Hepatocyte (in vitro differentiated cells): Measurements from ENCODE around the gene SPRED2. TPM values are rescaled to one million over a fixed set of nuclear protein-coding genes. Genes with fewer than 3 reads are reported as not detected.

Experiments
- DNase-seq: peaks from one replicate; pipeline ENCODE4 v3.0.0-alpha.2; 2016; ENCODE audit warnings: low spot score
- H2AFZ ChIP-seq: fragments of 200-600 bp; sonication (generic); 2 replicates; pipeline ENCODE4 v1.6.0; 2016; ENCODE audit warnings: antibody characterized with exemption, mild to moderate bottlenecking
- H3K27ac ChIP-seq: fragments of 200-600 bp; sonication (generic); 2 replicates; pipeline ENCODE4 v1.5.1; 2016; ENCODE audit warnings: mild to moderate bottlenecking
- H3K27me3 ChIP-seq: fragments of 200-600 bp; sonication (generic); 2 replicates; pipeline ENCODE4 v1.6.1; 2016
- H3K36me3 ChIP-seq: fragments of 200-600 bp; sonication (generic); replicated peaks from 2 replicates; pipeline ENCODE4 v1.5.1; 2016; ENCODE audit warnings: low read depth; ENCODE audit not compliant: insufficient read depth
- H3K4me1 ChIP-seq: fragments of 200-600 bp; sonication (generic); 2 replicates; pipeline ENCODE4 v1.5.1; 2016; ENCODE audit warnings: mild to moderate bottlenecking, moderate library complexity; ENCODE audit not compliant: insufficient read depth
- H3K4me2 ChIP-seq: fragments of 200-600 bp; sonication (generic); 2 replicates; pipeline ENCODE4 v1.6.0; 2016
- H3K4me3 ChIP-seq: fragments of 200-600 bp; sonication (generic); 2 replicates; pipeline ENCODE4 v1.5.1; 2016; ENCODE audit warnings: mild to moderate bottlenecking
- H3K79me2 ChIP-seq: fragments of 200-600 bp; sonication (generic); 2 replicates; pipeline ENCODE4 v1.6.0; 2017; ENCODE audit warnings: mild to moderate bottlenecking
- H3K9me2 ChIP-seq: fragments of 200-600 bp; sonication (generic); replicated peaks from 2 replicates; pipeline ENCODE4 v1.6.0; 2017; ENCODE audit warnings: mild to moderate bottlenecking; ENCODE audit not compliant: insufficient read depth
- H3K9me3 ChIP-seq: fragments of 200-600 bp; sonication (generic); 2 replicates; pipeline ENCODE4 v1.5.1; 2016; ENCODE audit warnings: low read depth, mild to moderate bottlenecking
- H4K20me1 ChIP-seq: fragments of 200-600 bp; sonication (generic); 2 replicates; pipeline ENCODE4 v1.6.0; 2016; ENCODE audit warnings: mild to moderate bottlenecking; ENCODE audit not compliant: insufficient read depth, poor library complexity, severe bottlenecking
- EZH2 ChIP-seq: fragments of 200-600 bp; sonication (generic); IDR thresholded peaks from 2 replicates; pipeline ENCODE4 v1.6.1; 2016; ENCODE audit warnings: antibody characterized with exemption, mild to moderate bottlenecking, borderline replicate concordance
- EZH2phosphoT487 ChIP-seq: fragments of 200-600 bp; sonication (generic); IDR thresholded peaks from one replicate; pipeline ENCODE4 v1.6.1; 2018; ENCODE audit warnings: antibody characterized with exemption, mild to moderate bottlenecking, low read depth, moderate library complexity; ENCODE audit not compliant: unreplicated experiment, severe bottlenecking
- WGBS: methylation state at CpG from one replicate; pipeline ENCODE4 v1.1.6; 2016; ENCODE audit warnings: low lambda C conversion rate; ENCODE audit errors: missing lambda C conversion rate; 5-methylcytosine and 5-hydroxymethylcytosine counted together
- polyA plus RNA-seq: library from polyadenylated mRNA; unstranded; fragments of >200 nt; fragmentation: Nextera tagmentation; extraction: Ambion mirVana; gene quantifications from 2 replicates; pipeline ENCODE4 v1.2.1, GENCODE V29; 2016
- total RNA-seq: library from RNA; depleted of rRNA; stranded (reverse); fragments of >200 nt; gene quantifications from 2 replicates; pipeline ENCODE4 v1.2.3, GENCODE V29; 2014
- TF ChIP-seq, protein P1 (sequence below): fragments of 200-600 bp; sonication (generic); IDR thresholded peaks from 2 replicates; pipeline ENCODE4 v1.5.1; 2016; ENCODE audit warnings: antibody characterized with exemption, mild to moderate bottlenecking; ENCODE audit not compliant: poor library complexity

SPRED2 gene, protein sequence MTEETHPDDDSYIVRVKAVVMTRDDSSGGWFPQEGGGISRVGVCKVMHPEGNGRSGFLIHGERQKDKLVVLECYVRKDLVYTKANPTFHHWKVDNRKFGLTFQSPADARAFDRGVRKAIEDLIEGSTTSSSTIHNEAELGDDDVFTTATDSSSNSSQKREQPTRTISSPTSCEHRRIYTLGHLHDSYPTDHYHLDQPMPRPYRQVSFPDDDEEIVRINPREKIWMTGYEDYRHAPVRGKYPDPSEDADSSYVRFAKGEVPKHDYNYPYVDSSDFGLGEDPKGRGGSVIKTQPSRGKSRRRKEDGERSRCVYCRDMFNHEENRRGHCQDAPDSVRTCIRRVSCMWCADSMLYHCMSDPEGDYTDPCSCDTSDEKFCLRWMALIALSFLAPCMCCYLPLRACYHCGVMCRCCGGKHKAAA
- total RNA-seq (11.8 and 14.1 TPM in 2 replicates), polyA plus RNA-seq (12.7 and 17.7 TPM in 2 replicates)

GRCh38 chr2:65432227-65433190 lies at the start of gene SPRED2:
Gene SPRED2, minus strand, starts transcription at chr2:65432599. Its CDS starts 612 bp downstream, at chr2:65431987.
- Histone ChIP-seq H3K27ac (peak within 1 kb of the TSS; percentile 97), H3K4me2 (peak within 1 kb of the TSS; percentile 83), H3K9me3 (no peaks in the 10 kb centered on the region), H3K79me2 (peaks cover 40% of the 10 kb centered on the region), H3K4me1 (peaks cover 5% of the 10 kb centered on the region), H2AFZ (peak within 1 kb of the TSS; percentile 78), H3K36me3 (no peaks in the 10 kb centered on the region), H3K27me3 (no peaks in the 10 kb centered on the region), H4K20me1 (peaks cover 24% of the 10 kb centered on the region), H3K4me3 (peak within 1 kb of the TSS; percentile 58), H3K9me2 (no peaks in the 10 kb centered on the region)
- 2% methylated on average over 34 of the region's 68 CpGs for WGBS
- TF ChIP-seq EZH2 (no peak), EZH2phosphoT487 (no peak)
- TF ChIP-seq, protein P1, sequence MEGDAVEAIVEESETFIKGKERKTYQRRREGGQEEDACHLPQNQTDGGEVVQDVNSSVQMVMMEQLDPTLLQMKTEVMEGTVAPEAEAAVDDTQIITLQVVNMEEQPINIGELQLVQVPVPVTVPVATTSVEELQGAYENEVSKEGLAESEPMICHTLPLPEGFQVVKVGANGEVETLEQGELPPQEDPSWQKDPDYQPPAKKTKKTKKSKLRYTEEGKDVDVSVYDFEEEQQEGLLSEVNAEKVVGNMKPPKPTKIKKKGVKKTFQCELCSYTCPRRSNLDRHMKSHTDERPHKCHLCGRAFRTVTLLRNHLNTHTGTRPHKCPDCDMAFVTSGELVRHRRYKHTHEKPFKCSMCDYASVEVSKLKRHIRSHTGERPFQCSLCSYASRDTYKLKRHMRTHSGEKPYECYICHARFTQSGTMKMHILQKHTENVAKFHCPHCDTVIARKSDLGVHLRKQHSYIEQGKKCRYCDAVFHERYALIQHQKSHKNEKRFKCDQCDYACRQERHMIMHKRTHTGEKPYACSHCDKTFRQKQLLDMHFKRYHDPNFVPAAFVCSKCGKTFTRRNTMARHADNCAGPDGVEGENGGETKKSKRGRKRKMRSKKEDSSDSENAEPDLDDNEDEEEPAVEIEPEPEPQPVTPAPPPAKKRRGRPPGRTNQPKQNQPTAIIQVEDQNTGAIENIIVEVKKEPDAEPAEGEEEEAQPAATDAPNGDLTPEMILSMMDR, result no peak
- DNase-seq, result peak; percentile 95

DNA sequence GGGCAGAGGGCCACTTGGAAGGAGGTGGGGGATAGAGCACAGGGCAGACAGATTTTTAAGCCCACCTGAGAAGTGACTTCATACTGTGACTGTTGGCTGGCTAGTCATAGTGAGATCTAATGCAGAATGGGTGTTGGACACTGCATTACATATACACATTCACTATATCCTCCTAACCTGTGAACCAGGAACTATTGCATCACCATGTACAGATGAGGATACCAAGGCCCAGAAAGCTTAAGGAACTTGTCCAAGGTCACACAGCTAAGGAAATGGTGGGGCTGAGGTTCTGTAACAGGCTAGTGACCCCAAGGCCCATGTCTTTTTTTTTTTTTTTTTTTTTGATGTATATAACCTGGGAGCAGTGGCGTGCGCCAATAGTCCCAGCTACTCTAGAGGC lies 49.6 kb upstream of the SPRED2 start:
- Histone ChIP-seq H3K4me1 (no peaks in the 10 kb centered on the region), H3K79me2 (no peaks in the 10 kb centered on the region), H3K27me3 (no peaks in the 10 kb centered on the region), H3K4me2 (no peak overlapping the region), H3K9me3 (no peaks in the 10 kb centered on the region), H2AFZ (no peak overlapping the region), H4K20me1 (no peaks in the 10 kb centered on the region), H3K9me2 (no peaks in the 10 kb centered on the region), H3K27ac (no peak overlapping the region), H3K4me3 (no peak overlapping the region), H3K36me3 (no peaks in the 10 kb centered on the region)
- TF ChIP-seq, protein P1, result no peak
- 97% methylated on average over 2 of the region's 2 CpGs for WGBS
- no peak for DNase-seq

GRCh38 chr2:65479524-65479923 lies 47.1 kb upstream of the SPRED2 start:
- Histone ChIP-seq H3K36me3 (no peaks in the 10 kb centered on the region), H3K27me3 (no peaks in the 10 kb centered on the region), H4K20me1 (no peaks in the 10 kb centered on the region), H3K4me3 (no peak overlapping the region), H3K27ac (no peak overlapping the region), H3K79me2 (no peaks in the 10 kb centered on the region), H3K9me2 (no peaks in the 10 kb centered on the region), H3K9me3 (no peaks in the 10 kb centered on the region), H3K4me2 (no peak overlapping the region), H3K4me1 (no peaks in the 10 kb centered on the region), H2AFZ (no peak overlapping the region)
- TF ChIP-seq, protein P1, result no peak
- TF ChIP-seq EZH2phosphoT487, result no peak
- TF ChIP-seq EZH2, result no peak
- WGBS, result 76% methylated on average over 12 of the region's 12 CpGs
- DNase-seq, result no peak
